ENCODE measurements around the gene PRR23B. TPM values are rescaled to one million over a fixed set of nuclear protein-coding genes. Genes with fewer than 3 reads are reported as not detected.

The PRR23B gene
- total RNA-seq, 4 donors from 2014 or later, result not detected

- TF ChIP-seq CTCF (IDR thresholded peaks at IDR 0.05) (no peak), POLR2AphosphoS5 (IDR thresholded peaks at IDR 0.05) (no peak), POLR2A (IDR thresholded peaks at IDR 0.05) (no peak), EP300 (IDR thresholded peaks at IDR 0.05; ENCODE audit: low read depth) (no peak)
- Histone ChIP-seq H3K9me3 (no peaks in the 10 kb centered on the region), H3K4me3 (no peak overlapping the region), H3K27me3 (no peaks in the 10 kb centered on the region), H3K36me3 (no peaks in the 10 kb centered on the region), H3K4me1 (no peaks in the 10 kb centered on the region), H3K27ac (no peak overlapping the region)
- 97% methylated on average over 45 of the region's 45 CpGs; no CpG with 5 or more reads in 1 of the 2 donors for WGBS, 2 donors (ENCODE audit: low coverage in 1 of 2)
- no peak for DNase-seq
- in situ Hi-C loops (cut with MboI; ENCODE audit: low pct_ligation_motif_present in 1 of 4, low pct_unique_long_range_greater_than_20kb in 1 of 4, low sequenced_read_pairs in 3 of 4) (no loop called here), intact Hi-C loops (cut with DNase I; ENCODE audit: low total_unique reads) (no loop called here)
Observed at GRCh38 chr3:139005356-139005993, 15.3 kb downstream of the PRR23B start.

- WGBS, 2 donors (ENCODE audit: low coverage in 1 of 2), result 56 to 83% methylated on average over 1 of the region's 1 CpG
- H3K36me3 ChIP-seq, result no peaks in the 10 kb centered on the region
- H3K27me3 ChIP-seq, result peaks cover 29% of the 10 kb centered on the region
- in situ Hi-C loops (cut with MboI; ENCODE audit: low pct_ligation_motif_present in 1 of 4, low pct_unique_long_range_greater_than_20kb in 1 of 4, low sequenced_read_pairs in 3 of 4) (no loop called here), intact Hi-C loops (cut with DNase I; ENCODE audit: low total_unique reads) (no loop called here)
- no peak for DNase-seq
- H3K4me1 ChIP-seq, result no peaks in the 10 kb centered on the region
- H3K4me3 ChIP-seq, result no peak overlapping the region
- no peak overlapping the region for H3K27ac ChIP-seq
- no peaks in the 10 kb centered on the region for H3K9me3 ChIP-seq
- TF ChIP-seq POLR2A (IDR thresholded peaks at IDR 0.05) (no peak), POLR2AphosphoS5 (IDR thresholded peaks at IDR 0.05) (no peak), CTCF (IDR thresholded peaks at IDR 0.05) (no peak), EP300 (IDR thresholded peaks at IDR 0.05; ENCODE audit: low read depth) (no peak)
Observed at GRCh38 chr3:138995706-138996105, 25.0 kb downstream of the PRR23B start.

DNA sequence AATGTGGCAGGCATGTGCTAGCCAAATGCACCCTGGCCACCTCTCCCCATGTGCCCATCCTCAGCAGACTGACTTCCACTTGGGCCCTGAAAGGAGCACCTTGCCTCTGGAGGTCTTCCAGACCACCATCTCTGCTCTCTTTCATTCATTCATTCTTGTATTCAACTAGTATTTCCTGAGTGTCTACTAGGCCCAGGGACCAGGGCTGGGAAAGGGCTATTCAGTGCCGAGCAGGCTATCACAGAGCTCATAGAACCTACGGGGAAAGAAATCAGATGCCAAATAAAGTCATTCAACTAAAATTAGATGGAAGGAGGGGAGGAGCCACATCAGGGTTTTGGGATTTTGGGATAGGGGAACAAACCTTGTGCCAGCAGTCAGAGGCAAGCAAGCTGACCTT, 33.5 kb downstream of the PRR23B start:
- Histone ChIP-seq H3K9me3 (no peaks in the 10 kb centered on the region), H3K4me1 (no peaks in the 10 kb centered on the region), H3K27ac (no peak overlapping the region), H3K36me3 (no peaks in the 10 kb centered on the region), H3K4me3 (no peak overlapping the region), H3K27me3 (no peaks in the 10 kb centered on the region)
- in situ Hi-C loops (cut with MboI; ENCODE audit: low pct_ligation_motif_present in 1 of 4, low pct_unique_long_range_greater_than_20kb in 1 of 4, low sequenced_read_pairs in 3 of 4) (no loop called here), intact Hi-C loops (cut with DNase I; ENCODE audit: low total_unique reads) (loop anchor here (5.0 kb wide), 1 partner anchor 1595 kb away; no protein-coding TSS in a partner anchor)
- WGBS, 2 donors (ENCODE audit: low coverage in 1 of 2), result 97 to 100% methylated on average over 2 of the region's 2 CpGs
- TF ChIP-seq CTCF (IDR thresholded peaks at IDR 0.05) (no peak), POLR2AphosphoS5 (IDR thresholded peaks at IDR 0.05) (no peak), POLR2A (IDR thresholded peaks at IDR 0.05) (no peak), EP300 (IDR thresholded peaks at IDR 0.05; ENCODE audit: low read depth) (no peak)
- DNase-seq, result no peak

- no peaks in the 10 kb centered on the region for H3K9me3 ChIP-seq
- intact Hi-C loops (cut with DNase I; ENCODE audit: low total_unique reads) (loop anchor here (5.0 kb wide), 1 partner anchor 1594 kb away; no protein-coding TSS in a partner anchor), in situ Hi-C loops (cut with MboI; ENCODE audit: low pct_ligation_motif_present in 1 of 4, low pct_unique_long_range_greater_than_20kb in 1 of 4, low sequenced_read_pairs in 3 of 4) (no loop called here)
- H3K4me1 ChIP-seq, result no peaks in the 10 kb centered on the region
- no peak overlapping the region for H3K27ac ChIP-seq
- H3K27me3 ChIP-seq, result no peaks in the 10 kb centered on the region
- 67 to 73% methylated on average over 4 of the region's 4 CpGs for WGBS, 2 donors (ENCODE audit: low coverage in 1 of 2)
- TF ChIP-seq CTCF (IDR thresholded peaks at IDR 0.05), result no peak
- TF ChIP-seq POLR2AphosphoS5 (IDR thresholded peaks at IDR 0.05), result no peak
- no peak for TF ChIP-seq EP300 (IDR thresholded peaks at IDR 0.05; ENCODE audit: low read depth)
- no peak for TF ChIP-seq POLR2A (IDR thresholded peaks at IDR 0.05)
- no peaks in the 10 kb centered on the region for H3K36me3 ChIP-seq
- no peak overlapping the region for H3K4me3 ChIP-seq
- no peak for DNase-seq
Observed at GRCh38 chr3:138985932-138986331, 34.8 kb downstream of the PRR23B start.
